K562 (cell line): ENCODE data around the gene OSBP2. TPM values are rescaled to one million over a fixed set of nuclear protein-coding genes. Genes with fewer than 3 reads are reported as not detected.
A peak's percentile ranks its signal among the peaks of the same experiment; 100 is the strongest.

Experiments
- ATAC-seq: fragments of 200-7000 bp; cut with Tn5 transposase; 3 replicates; pipeline ENCODE4 v1.9.1; 2020; ENCODE audit warnings: moderate library complexity
- BruUV-seq: library from RNA; stranded (reverse); fragments of 400-500 nt; replicated peaks from 2 replicates; lab custom pipeline; 2021; lab: Mats Ljungman, UMichigan
- CTCF ChIA-PET: fragments of 300-600 bp; formaldehyde crosslinking; extraction: SDS; loops from one replicate; lab custom pipeline; 2021; ENCODE audit warnings: low intra/inter-chr PET ratio; lab: Yijun Ruan, JAX
- POLR2A ChIA-PET: fragments of 300-600, 350-650 bp; sonication (Branson Sonifier 250); formaldehyde crosslinking; extraction: SDS; loops from one replicate; lab custom pipeline; 2021; ENCODE audit warnings: antibody characterized with exemption, inconsistent platforms; lab: Yijun Ruan, JAX
- DNase-seq, 4 experiments: peaks; one replicate each; pipeline versions ENCODE4 v3.0.0 to v3.0.0-alpha.2; 2011 to 2018; ENCODE audit warnings: low spot score in 3 of 4, mixed read lengths in 3 of 4; ENCODE audit errors: extremely low read depth in 1 of 4
- FAIRE-seq: peaks from 2 replicates; lab custom pipeline; 2011; peaks lifted over from hg19 to GRCh38; lab: Jason Lieb, UNC
- H2AFZ ChIP-seq: 2 replicates; pipeline ENCODE4 v1.6.0; 2011; ENCODE audit warnings: low read depth, low read length, control low read depth, inconsistent platforms
- H3K27ac ChIP-seq: fragments of 200-600 bp; 3 replicates; pipeline ENCODE4 v1.8.0; 2011; ENCODE audit warnings: low read depth, mild to moderate bottlenecking, control low read depth, inconsistent platforms, low read length, moderate library complexity, mixed read lengths; ENCODE audit errors: extremely low read depth
- H3K27me3 ChIP-seq, 2 experiments: fragments of 300-600 bp in 1 of 2; 2 replicates in 1 of 2; 3 replicates in 1 of 2; pipeline versions ENCODE4 v1.6.0 to v1.8.0; 2011; ENCODE audit warnings: inconsistent platforms in 2 of 2, low read length in 2 of 2, mild to moderate bottlenecking in 1 of 2, mixed read lengths in 1 of 2, moderate library complexity in 1 of 2; ENCODE audit not compliant: control insufficient read depth in 2 of 2, insufficient read depth in 2 of 2
- H3K36me3 ChIP-seq: fragments of 300-600 bp; 3 replicates; pipeline ENCODE4 v1.8.0; 2011; ENCODE audit warnings: mild to moderate bottlenecking, low read length, inconsistent platforms; ENCODE audit not compliant: control insufficient read depth, insufficient read depth
- H3K4me1 ChIP-seq, 2 experiments: fragments of 200-600 bp in 1 of 2; replicated peaks in 1 of 2; 2 replicates in 1 of 2; 3 replicates in 1 of 2; pipeline versions ENCODE4 v1.5.1 to v1.8.0; 2011; ENCODE audit warnings: inconsistent platforms in 2 of 2, low read length in 2 of 2, mild to moderate bottlenecking in 1 of 2, mixed read lengths in 1 of 2, moderate library complexity in 1 of 2; ENCODE audit not compliant: control insufficient read depth in 2 of 2, insufficient read depth in 2 of 2
- H3K4me2 ChIP-seq: 2 replicates; pipeline ENCODE4 v1.6.1; 2011; ENCODE audit warnings: low read length, control low read depth, inconsistent platforms, mixed read lengths; ENCODE audit not compliant: insufficient read depth
- H3K4me3 ChIP-seq: fragments of 200-600 bp; sonication (generic), shearing (Covaris generic); 2 replicates; pipeline ENCODE4 v1.5.1; 2016; ENCODE audit warnings: control low read depth, inconsistent platforms
- H3K79me2 ChIP-seq: fragments of 200-600 bp; 3 replicates; pipeline ENCODE4 v1.8.0; 2011; ENCODE audit warnings: low read length, inconsistent platforms; ENCODE audit not compliant: control insufficient read depth, insufficient read depth
- H3K9ac ChIP-seq, 2 experiments: 2 replicates each; pipeline versions ENCODE4 v1.6.0 to v1.6.1; 2011; ENCODE audit warnings: low read depth in 2 of 2, low read length in 2 of 2, control low read depth in 1 of 2, inconsistent platforms in 1 of 2, mild to moderate bottlenecking in 1 of 2, mixed read lengths in 1 of 2; ENCODE audit not compliant: insufficient read depth in 1 of 2
- H3K9me1 ChIP-seq: one replicate; pipeline ENCODE4 v1.6.0; 2011; ENCODE audit warnings: inconsistent platforms, mild to moderate bottlenecking, low read length, moderate library complexity; ENCODE audit not compliant: control insufficient read depth, insufficient read depth
- H3K9me3 ChIP-seq: replicated peaks from 2 replicates; pipeline ENCODE4 v1.5.1; 2011; ENCODE audit warnings: low read depth, low read length, inconsistent platforms; ENCODE audit not compliant: control insufficient read depth, insufficient read depth
- H4K20me1 ChIP-seq: replicated peaks from 2 replicates; pipeline ENCODE4 v1.6.1; 2011; ENCODE audit warnings: low read length, inconsistent platforms, mixed read lengths; ENCODE audit not compliant: control insufficient read depth, insufficient read depth
- HDGF ChIP-seq: fragments of 450-650 bp; IDR thresholded peaks from 2 replicates; pipeline ENCODE4 v1.6.1; 2016
- MIER1 ChIP-seq: fragments of 450-650 bp; IDR thresholded peaks from 2 replicates; pipeline ENCODE4 v1.6.1; 2016; ENCODE audit warnings: antibody characterized with exemption, mild to moderate bottlenecking, low read depth
- NFYB ChIP-seq: IDR thresholded peaks from 2 replicates; pipeline ENCODE4 v1.6.1; 2011; ENCODE audit warnings: mild to moderate bottlenecking, moderate library complexity; ENCODE audit not compliant: insufficient read length; ENCODE audit errors: extremely low read depth
- RFX7 ChIP-seq: fragments of 250-450 bp; sonication (Bioruptor Pico); IDR thresholded peaks from 2 replicates; pipeline ENCODE4 v1.5.1; 2021; ENCODE audit warnings: mild to moderate bottlenecking
- SIN3A ChIP-seq, 2 experiments: fragments of 150-350 bp in 1 of 2; IDR thresholded peaks; 2 replicates each; pipeline ENCODE4 v1.6.1; 2011 to 2016; ENCODE audit warnings: borderline replicate concordance in 2 of 2, low read depth in 2 of 2, low read length in 2 of 2, mild to moderate bottlenecking in 2 of 2, moderate library complexity in 2 of 2; ENCODE audit not compliant: control insufficient read depth in 1 of 2
- ZNF282 ChIP-seq: sonication (generic); formaldehyde crosslinking; IDR thresholded peaks from 2 replicates; pipeline ENCODE4 v1.8.1; 2023; ENCODE audit warnings: missing genetic modification reagents
- WGBS: fragments of 100-300 bp; shearing (Covaris generic); methylation state at CpG from one replicate; pipeline ENCODE4 v1.1.6; 2016; ENCODE audit warnings: low coverage, mixed read lengths; ENCODE audit not compliant: insufficient coverage; ENCODE audit errors: missing lambda C conversion rate; 5-methylcytosine and 5-hydroxymethylcytosine counted together
- in situ Hi-C: fragments of 300-500 bp; cut with MboI; formaldehyde crosslinking; loops from 4 replicates; pipeline ENCODE4 v1.15.0; 2018; ENCODE audit warnings: inconsistent platforms, mixed read lengths
- intact Hi-C: fragments of 100-400 bp; cut with micrococcal nuclease; formaldehyde crosslinking; loops from 2 replicates; pipeline ENCODE4 v1.14.2; 2022
- polyA plus RNA-seq, 8 experiments: library from polyadenylated mRNA; depleted of rRNA in 4 of 8; stranded (reverse) in 5 of 8; unstranded in 3 of 8; fragments of >200 nt; fragmentation: Nextera tagmentation in 2 of 8; fragmentation: Illumina TruSeq in 1 of 8; extraction: Ambion mirVana in 2 of 8; extraction: Trizol in 1 of 8; gene quantifications; 2 replicates each; pipeline versions ENCODE4 v1.2.1 to v1.2.3, GENCODE V29; 2011 to 2014; ENCODE audit warnings: inconsistent platforms in 1 of 8, missing spikeins in 1 of 8
- total RNA-seq, 7 experiments: library from RNA; depleted of rRNA in 6 of 7; stranded (reverse); fragments of >200 nt in 6 of 7; fragmentation: Illumina TruSeq in 2 of 7; extraction: Trizol in 2 of 7; gene quantifications; 2 replicates each; pipeline versions ENCODE4 v1.2.1 to v1.2.3, GENCODE V29; 2011 to 2021; ENCODE audit warnings: low replicate concordance in 1 of 7
- TF ChIP-seq, protein P1 (sequence below), 3 experiments: IDR thresholded peaks in 2 of 3; conservative IDR thresholded peaks in 1 of 3; 2 replicates each; pipeline ENCODE4 v1.5.1; 2011 to 2012; ENCODE audit warnings: low read length in 3 of 3, mild to moderate bottlenecking in 3 of 3, control low read depth in 2 of 3, improper control_type of control experiment in 1 of 3, inconsistent platforms in 1 of 3, low read depth in 1 of 3, mixed read lengths in 1 of 3, moderate library complexity in 1 of 3; ENCODE audit not compliant: insufficient read depth in 2 of 3
- TF ChIP-seq, protein P2 (sequence below): IDR thresholded peaks from 3 replicates; pipeline ENCODE4 v1.6.1; 2011; ENCODE audit warnings: borderline replicate concordance, mild to moderate bottlenecking, moderate library complexity; ENCODE audit not compliant: insufficient read length; ENCODE audit errors: extremely low read depth

OSBP2 gene
- total and polyA plus RNA-seq, 9 of the 15 experiments (the other 6 are each of a cell fraction or from before 2014, with no cell fraction given), result 0.52 to 29.5 (median 21.6) TPM

DNA sequence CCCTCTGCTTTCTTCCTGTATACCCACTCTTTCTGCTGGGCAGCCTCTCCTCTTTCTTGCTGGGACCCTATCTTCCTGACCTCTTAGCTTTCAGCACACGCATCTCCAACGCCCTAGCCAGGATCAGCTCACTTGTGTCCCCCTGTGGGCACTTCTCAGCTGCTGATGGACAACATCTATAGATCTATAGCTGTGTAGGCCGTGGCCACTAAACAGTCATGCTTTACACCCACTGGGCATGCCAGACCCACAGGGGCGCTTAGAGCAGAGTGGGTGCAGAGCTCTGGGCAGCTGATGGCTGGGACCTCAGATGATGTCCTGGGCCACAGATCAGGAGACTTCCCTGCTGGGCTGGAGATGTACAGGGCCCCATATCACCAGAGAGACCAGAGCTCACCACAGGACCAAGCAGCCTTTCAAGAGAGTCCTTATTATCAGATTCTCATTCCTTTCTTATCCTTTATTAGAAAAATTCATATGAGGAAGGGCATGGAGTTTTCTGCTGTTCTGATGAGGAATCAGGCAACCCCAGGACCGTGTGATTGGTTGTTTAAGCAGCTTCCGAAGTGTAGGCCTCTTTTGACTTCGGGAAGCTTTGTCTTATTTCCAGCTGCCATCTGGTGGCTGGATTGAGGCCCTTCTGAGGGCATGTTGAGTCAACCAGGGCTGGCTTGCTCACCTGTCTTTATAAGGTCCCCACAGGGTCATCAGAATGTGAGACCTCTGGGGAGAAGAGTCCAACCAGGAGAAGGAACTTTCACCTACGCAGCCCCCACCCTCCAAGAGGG, 60.5 kb downstream of the OSBP2 start (continued):
- TF ChIP-seq, protein P1, sequence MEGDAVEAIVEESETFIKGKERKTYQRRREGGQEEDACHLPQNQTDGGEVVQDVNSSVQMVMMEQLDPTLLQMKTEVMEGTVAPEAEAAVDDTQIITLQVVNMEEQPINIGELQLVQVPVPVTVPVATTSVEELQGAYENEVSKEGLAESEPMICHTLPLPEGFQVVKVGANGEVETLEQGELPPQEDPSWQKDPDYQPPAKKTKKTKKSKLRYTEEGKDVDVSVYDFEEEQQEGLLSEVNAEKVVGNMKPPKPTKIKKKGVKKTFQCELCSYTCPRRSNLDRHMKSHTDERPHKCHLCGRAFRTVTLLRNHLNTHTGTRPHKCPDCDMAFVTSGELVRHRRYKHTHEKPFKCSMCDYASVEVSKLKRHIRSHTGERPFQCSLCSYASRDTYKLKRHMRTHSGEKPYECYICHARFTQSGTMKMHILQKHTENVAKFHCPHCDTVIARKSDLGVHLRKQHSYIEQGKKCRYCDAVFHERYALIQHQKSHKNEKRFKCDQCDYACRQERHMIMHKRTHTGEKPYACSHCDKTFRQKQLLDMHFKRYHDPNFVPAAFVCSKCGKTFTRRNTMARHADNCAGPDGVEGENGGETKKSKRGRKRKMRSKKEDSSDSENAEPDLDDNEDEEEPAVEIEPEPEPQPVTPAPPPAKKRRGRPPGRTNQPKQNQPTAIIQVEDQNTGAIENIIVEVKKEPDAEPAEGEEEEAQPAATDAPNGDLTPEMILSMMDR (IDR thresholded peaks at IDR 0.05 in 2 of 3, conservative IDR thresholded peaks at IDR 0.05 in 1 of 3; ENCODE audit: insufficient read depth in 2 of 3, low read depth in 1 of 3, low read length in 3 of 3), result peak; percentile 66 to 81 (median 76)
- peak; percentile 36 for TF ChIP-seq NFYB

DNA sequence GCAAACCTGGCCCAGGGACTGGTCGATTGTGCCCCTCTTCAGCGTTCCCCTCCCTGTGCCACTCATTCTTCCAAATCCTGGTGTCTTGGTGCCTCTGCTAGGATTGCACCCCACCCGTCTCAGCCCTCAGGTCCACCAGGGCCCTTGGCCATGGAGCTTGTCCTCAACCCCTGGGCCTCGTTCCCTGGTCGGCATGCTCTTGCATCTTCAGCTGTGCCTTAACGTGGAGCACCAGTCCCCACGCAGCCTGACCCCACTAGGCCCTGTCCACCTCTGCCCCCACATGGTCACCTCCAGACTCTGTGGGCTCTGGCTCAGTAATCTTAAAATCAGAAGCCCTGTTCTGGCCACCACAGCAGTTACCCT, 61.1 kb downstream of the OSBP2 start:
- ChIA-PET POLR2A (interaction anchor here (1.3 to 2.5 kb wide), 2 partner anchors 22 to 121 kb away, joined by 4 to 13 read pairs; partner anchors contain the start of gene SLC35E4), CTCF (interaction anchor here (0.6 to 2.6 kb wide), 5 partner anchors 121 to 500 kb away, joined by 3 to 34 read pairs (median 3); partner anchors contain the start of genes SLC35E4 and TBC1D10A)
- Histone ChIP-seq H3K9ac (0 out of 4 replicates have a peak overlapping the region, but pooled peaks of 1 of the 2 experiments have one; percentile 2), H3K27ac (no peak overlapping the region), H3K4me2 (no peak overlapping the region), H3K36me3 (no peaks in the 10 kb centered on the region), H3K79me2 (no peaks in the 10 kb centered on the region), H3K27me3 (no peaks in the 10 kb centered on the region; a peak in 1 of 5 replicates), H3K4me3 (no peak overlapping the region), H3K9me3 (no peaks in the 10 kb centered on the region), H3K4me1 (no peaks in the 10 kb centered on the region; a peak in 1 of 5 replicates), H2AFZ (no peak overlapping the region), H3K9me1 (no peaks in the 10 kb centered on the region), H4K20me1 (no peaks in the 10 kb centered on the region)
- ATAC-seq, result peak; percentile 42
- no peak for DNase-seq
- TF ChIP-seq HDGF (no peak), SIN3A (IDR thresholded peaks at IDR 0.05; ENCODE audit: borderline replicate concordance in 2 of 2, control insufficient read depth in 1 of 2, low read depth in 2 of 2, low read length in 2 of 2) (no peak), MIER1 (no peak), RFX7 (CRISPR knock-in tag) (no peak), ZNF282 (CRISPR knock-in tag) (no peak)
- TF ChIP-seq, protein P2, sequence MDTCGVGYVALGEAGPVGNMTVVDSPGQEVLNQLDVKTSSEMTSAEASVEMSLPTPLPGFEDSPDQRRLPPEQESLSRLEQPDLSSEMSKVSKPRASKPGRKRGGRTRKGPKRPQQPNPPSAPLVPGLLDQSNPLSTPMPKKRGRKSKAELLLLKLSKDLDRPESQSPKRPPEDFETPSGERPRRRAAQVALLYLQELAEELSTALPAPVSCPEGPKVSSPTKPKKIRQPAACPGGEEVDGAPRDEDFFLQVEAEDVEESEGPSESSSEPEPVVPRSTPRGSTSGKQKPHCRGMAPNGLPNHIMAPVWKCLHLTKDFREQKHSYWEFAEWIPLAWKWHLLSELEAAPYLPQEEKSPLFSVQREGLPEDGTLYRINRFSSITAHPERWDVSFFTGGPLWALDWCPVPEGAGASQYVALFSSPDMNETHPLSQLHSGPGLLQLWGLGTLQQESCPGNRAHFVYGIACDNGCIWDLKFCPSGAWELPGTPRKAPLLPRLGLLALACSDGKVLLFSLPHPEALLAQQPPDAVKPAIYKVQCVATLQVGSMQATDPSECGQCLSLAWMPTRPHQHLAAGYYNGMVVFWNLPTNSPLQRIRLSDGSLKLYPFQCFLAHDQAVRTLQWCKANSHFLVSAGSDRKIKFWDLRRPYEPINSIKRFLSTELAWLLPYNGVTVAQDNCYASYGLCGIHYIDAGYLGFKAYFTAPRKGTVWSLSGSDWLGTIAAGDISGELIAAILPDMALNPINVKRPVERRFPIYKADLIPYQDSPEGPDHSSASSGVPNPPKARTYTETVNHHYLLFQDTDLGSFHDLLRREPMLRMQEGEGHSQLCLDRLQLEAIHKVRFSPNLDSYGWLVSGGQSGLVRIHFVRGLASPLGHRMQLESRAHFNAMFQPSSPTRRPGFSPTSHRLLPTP, result no peak
- no peak for FAIRE-seq
- 45% methylated on average over 4 of the region's 7 CpGs for WGBS
- no TSS peak for BruUV-seq
- in situ Hi-C loops (loop anchor here (5.0 to 10.0 kb wide), 2 partner anchors 123 to 361 kb away; partner anchors contain the start of gene SEC14L2), intact Hi-C loops (loop anchor here (1.0 to 10.0 kb wide), 3 partner anchors 91 to 363 kb away; partner anchors contain the start of genes DUSP18 and SLC35E4)
